Skeletal muscle tissue (tissue), 4 donors: ENCODE data around the gene RIPPLY1. TPM values are rescaled to one million over a fixed set of nuclear protein-coding genes. Genes with fewer than 3 reads are reported as not detected.

Experiments
- H3K27ac ChIP-seq: one replicate; pipeline ENCODE4 v1.7.0; 2013; ENCODE audit warnings: mild to moderate bottlenecking, low read depth, low read length, inconsistent platforms
- H3K27me3 ChIP-seq, 3 donors: one replicate each; pipeline ENCODE4 v1.7.0; 2013; ENCODE audit warnings: low read length in 3 of 3; ENCODE audit not compliant: control insufficient read depth in 3 of 3, insufficient read depth in 3 of 3
- H3K36me3 ChIP-seq, 3 donors: one replicate each; pipeline ENCODE4 v1.7.0; 2013; ENCODE audit warnings: low read length in 3 of 3; ENCODE audit not compliant: control insufficient read depth in 3 of 3, insufficient read depth in 3 of 3
- H3K4me1 ChIP-seq, 3 donors: one replicate each; pipeline ENCODE4 v1.7.0; 2013; ENCODE audit warnings: low read length in 3 of 3, mild to moderate bottlenecking in 3 of 3; ENCODE audit not compliant: control insufficient read depth in 3 of 3, insufficient read depth in 3 of 3
- H3K4me3 ChIP-seq, 3 donors: one replicate each; pipeline ENCODE4 v1.7.0; 2013; ENCODE audit warnings: low read length in 3 of 3
- H3K9ac ChIP-seq, 3 donors: one replicate each; pipeline ENCODE4 v1.7.0; 2013; ENCODE audit warnings: low read length in 3 of 3, mild to moderate bottlenecking in 3 of 3, moderate library complexity in 2 of 3, low read depth in 1 of 3
- H3K9me3 ChIP-seq, 3 donors: one replicate each; pipeline ENCODE4 v1.7.0; 2013; ENCODE audit warnings: low read length in 3 of 3; ENCODE audit not compliant: control insufficient read depth in 3 of 3
- total RNA-seq: library from RNA; depleted of rRNA; stranded (reverse); fragments of >200 nt; gene quantifications from one replicate; pipeline ENCODE4 v1.2.3, GENCODE V29; 2014
- donor health status: Osteomylitis.

RIPPLY1 gene, protein sequence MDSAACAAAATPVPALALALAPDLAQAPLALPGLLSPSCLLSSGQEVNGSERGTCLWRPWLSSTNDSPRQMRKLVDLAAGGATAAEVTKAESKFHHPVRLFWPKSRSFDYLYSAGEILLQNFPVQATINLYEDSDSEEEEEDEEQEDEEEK
- not detected for total RNA-seq

DNA sequence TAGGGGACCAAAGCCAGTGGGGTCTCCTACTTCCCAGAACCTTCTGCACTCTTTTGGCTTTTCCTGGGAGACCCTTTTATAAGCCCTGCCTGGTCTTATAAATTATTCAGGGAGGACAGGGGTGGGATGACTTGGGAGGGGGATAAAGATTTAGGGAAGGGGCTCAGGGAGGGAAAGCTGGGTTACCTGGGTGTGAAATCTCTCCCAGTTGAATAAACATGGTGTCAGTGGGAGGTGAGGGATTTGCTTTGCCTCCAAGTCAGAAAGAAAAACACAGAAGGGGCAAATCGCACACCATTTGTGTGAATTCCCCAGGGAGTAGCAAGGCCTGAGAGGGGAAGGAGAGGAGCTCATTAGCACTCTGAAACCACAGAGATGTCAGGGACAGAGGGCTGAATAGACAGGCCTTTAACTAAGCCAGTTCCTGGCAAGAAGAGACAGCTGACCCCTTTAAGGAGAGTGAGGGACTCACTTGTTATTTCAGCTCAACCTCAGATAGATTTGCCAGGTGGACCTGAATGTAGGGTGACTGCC lies at the start of gene RIPPLY1:
TSS of gene RIPPLY1 (minus strand) at position 51 of the 534 bp plus-strand sequence. CDS start 54 bp downstream, outside the sequence.
- peaks cover 6 to 39% (median 18%) of the 10 kb centered on the region in 3 donors for H3K4me1 ChIP-seq
- H3K27me3 ChIP-seq = no peaks in the 10 kb centered on the region
- H3K4me3 ChIP-seq = no peak within 1 kb of the TSS
- no peaks in the 10 kb centered on the region for H3K9me3 ChIP-seq
- H3K36me3 ChIP-seq = no peaks in the 10 kb centered on the region
- H3K27ac ChIP-seq = peak within 1 kb of the TSS; percentile 84
- H3K9ac ChIP-seq = peak within 1 kb of the TSS in 2 of 3 donors; percentile 39 to 45

DNA sequence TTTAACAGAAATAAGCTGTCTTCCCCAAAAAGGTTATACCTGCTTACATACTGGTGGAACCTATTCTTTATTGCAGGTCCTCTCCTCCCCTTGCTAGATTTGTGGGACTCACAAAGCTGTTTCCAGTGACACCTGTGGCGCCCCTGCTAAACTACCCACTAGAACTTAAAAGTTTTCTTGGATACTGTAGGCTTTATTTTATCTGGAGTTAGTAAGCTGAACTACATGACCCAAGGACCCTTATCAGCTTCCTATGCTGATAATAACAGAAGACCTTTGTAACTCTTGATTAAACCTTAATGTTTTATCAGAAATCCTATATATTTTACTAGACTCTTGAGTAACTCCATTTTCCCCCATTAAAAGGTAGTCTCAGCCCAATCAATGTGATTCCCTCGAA lies 49.4 kb upstream of the RIPPLY1 start:
- Histone ChIP-seq H3K4me3 (no peak overlapping the region), H3K27ac (no peak overlapping the region), H3K9me3 (no peaks in the 10 kb centered on the region), H3K36me3 (peaks cover 0 to 2% (median under 1%) of the 10 kb centered on the region in 3 donors), H3K27me3 (no peaks in the 10 kb centered on the region), H3K9ac (no peak overlapping the region), H3K4me1 (peaks cover 0 to 6% (median 0%) of the 10 kb centered on the region in 3 donors)

DNA sequence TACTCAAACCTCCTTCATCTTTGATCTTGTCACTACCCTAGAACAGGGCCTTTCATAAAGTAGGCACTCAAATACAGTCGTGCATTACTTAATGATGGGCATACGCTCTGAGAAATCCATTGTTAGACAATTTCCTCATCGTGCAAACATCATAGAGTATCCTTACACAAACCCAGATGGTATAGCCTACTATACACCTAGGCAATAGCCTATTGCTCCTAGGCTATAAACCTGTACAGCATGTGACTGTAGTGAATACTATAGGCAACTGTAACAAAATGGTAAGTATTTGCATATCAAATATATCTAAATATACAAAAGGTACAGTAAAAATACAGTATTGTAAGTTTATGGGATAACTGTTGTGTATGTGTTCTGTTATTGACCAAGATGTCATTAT lies 48.9 kb upstream of the RIPPLY1 start:
- H3K9me3 ChIP-seq = no peaks in the 10 kb centered on the region

DNA sequence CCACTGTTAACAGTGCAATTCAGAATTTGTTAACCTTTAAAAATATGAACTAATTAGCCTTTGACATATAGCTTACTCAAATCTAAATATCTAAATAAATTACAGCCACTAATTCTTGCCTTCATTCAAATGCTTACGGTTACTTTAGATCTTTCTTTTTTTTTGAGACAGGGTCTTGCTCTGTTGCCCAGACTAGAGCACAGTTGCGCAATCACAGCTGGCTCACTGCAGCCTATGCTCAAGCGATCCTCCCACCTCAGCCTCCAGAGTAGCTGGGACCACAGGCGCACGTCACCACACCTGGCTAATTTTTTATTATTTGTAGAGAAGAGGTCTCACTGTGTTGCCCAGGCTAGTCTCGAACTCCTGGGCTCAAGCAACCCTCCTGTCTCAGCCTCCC lies 48.1 kb upstream of the RIPPLY1 start:
- Histone ChIP-seq H3K27me3 (no peaks in the 10 kb centered on the region), H3K36me3 (peaks cover 0 to 2% (median 0%) of the 10 kb centered on the region in 3 donors), H3K9me3 (no peaks in the 10 kb centered on the region), H3K4me3 (no peak overlapping the region), H3K9ac (no peak overlapping the region), H3K27ac (no peak overlapping the region), H3K4me1 (peaks cover 0 to 6% (median 0%) of the 10 kb centered on the region in 3 donors)

More for the DNA sequence above, 48.9 kb upstream of the RIPPLY1 start:
- H3K9ac ChIP-seq = no peak overlapping the region
- peaks cover 0 to 2% (median 0%) of the 10 kb centered on the region in 3 donors for H3K36me3 ChIP-seq
- H3K27me3 ChIP-seq = no peaks in the 10 kb centered on the region
- H3K4me1 ChIP-seq = peaks cover 0 to 6% (median 0%) of the 10 kb centered on the region in 3 donors
- no peak overlapping the region for H3K27ac ChIP-seq
- H3K4me3 ChIP-seq = no peak overlapping the region

DNA sequence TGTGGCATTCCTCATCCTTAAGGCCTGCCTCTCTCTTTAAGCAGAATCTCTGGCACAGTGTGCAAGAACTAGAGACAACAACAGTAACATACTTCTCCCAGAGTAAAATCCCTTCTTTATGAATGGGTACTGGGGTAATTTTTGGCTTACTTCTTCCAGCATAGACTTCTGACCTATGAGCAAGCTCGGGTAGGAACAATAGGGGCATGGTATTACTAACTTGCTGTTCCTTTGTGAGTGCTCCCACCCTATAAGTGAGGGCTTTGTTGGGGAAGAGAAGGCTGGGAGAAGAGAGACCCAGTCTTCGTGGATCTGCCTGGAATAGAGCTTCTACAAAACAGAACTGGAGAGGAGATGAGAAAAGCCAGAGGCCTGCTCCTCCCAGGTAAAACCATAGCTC lies 47.2 kb upstream of the RIPPLY1 start:
- Histone ChIP-seq H3K9me3 (no peaks in the 10 kb centered on the region), H3K27me3 (no peaks in the 10 kb centered on the region), H3K9ac (no peak overlapping the region), H3K36me3 (peaks cover 0 to 2% (median 0%) of the 10 kb centered on the region in 3 donors), H3K4me3 (no peak overlapping the region), H3K27ac (no peak overlapping the region), H3K4me1 (peaks cover 0 to 3% (median 0%) of the 10 kb centered on the region in 3 donors)

DNA sequence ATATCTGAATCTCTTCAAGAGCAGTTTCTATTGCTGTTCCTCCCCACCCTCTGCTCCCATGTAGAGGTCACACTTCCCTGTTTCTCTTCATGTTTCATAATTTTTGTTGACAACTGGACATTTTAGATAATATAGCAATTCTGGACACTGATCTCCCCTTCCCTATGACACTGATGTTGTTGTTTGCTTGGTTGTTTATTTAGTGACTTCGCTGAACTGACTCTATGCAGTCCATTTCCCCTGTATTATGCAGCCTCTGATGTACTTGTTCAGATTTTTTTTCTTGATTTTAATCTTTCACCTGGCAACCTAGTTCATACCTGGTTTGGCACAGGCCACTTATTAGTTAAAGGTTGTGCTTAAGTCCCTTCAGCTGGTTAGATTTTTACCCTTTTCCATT lies 46.2 kb upstream of the RIPPLY1 start:
- Histone ChIP-seq H3K36me3 (peaks cover 0 to 2% (median 0%) of the 10 kb centered on the region in 3 donors), H3K27me3 (no peaks in the 10 kb centered on the region), H3K27ac (no peak overlapping the region), H3K9me3 (no peaks in the 10 kb centered on the region), H3K9ac (no peak overlapping the region), H3K4me1 (no peaks in the 10 kb centered on the region), H3K4me3 (no peak overlapping the region)

DNA sequence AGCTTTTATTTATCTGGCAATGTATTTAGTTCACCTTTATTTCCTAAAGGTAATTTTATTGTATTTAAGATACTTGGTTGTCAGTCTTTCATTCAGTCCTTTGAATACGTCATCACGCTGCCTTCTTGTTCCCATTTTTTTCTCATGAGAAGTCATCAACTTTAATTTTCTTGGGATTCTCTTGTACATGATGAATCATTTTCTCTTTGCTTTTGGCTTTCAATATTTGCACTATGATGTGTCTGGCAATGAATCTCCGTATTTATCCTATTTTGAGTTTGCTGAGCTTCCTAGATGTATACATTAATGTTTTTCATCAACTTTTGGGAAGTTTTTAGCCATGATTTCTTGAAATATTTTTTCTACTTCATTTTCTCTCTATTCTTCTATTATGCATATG lies 45.5 kb upstream of the RIPPLY1 start:
- H3K4me3 ChIP-seq = no peak overlapping the region
- peaks cover 0 to 2% (median 0%) of the 10 kb centered on the region in 3 donors for H3K36me3 ChIP-seq
- H3K27ac ChIP-seq = no peak overlapping the region
- H3K27me3 ChIP-seq = no peaks in the 10 kb centered on the region
- no peaks in the 10 kb centered on the region for H3K9me3 ChIP-seq
- H3K4me1 ChIP-seq = no peaks in the 10 kb centered on the region
- H3K9ac ChIP-seq = no peak overlapping the region

DNA sequence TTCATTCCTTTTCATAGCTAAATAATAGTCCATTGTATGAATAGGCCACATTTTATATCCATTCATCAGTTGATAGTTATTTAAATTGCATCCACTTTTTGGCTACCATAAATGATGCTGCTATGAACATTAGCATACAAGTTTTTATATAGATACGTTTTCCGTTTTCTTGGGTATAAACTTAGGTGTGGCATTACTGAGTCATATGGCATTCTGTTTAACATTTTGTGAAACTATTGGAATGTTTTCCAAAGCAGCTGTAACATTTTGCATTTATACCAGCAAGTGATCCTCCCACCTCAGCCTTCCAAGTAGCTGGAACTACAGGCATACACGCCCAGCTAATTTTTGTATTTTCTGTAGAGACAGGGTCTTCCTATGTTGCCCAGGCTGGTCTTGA lies 43.3 kb upstream of the RIPPLY1 start:
- no peak overlapping the region for H3K4me3 ChIP-seq
- no peaks in the 10 kb centered on the region for H3K9me3 ChIP-seq
- H3K27ac ChIP-seq = no peak overlapping the region
- peaks cover 0 to 6% (median 0%) of the 10 kb centered on the region in 3 donors for H3K36me3 ChIP-seq
- no peaks in the 10 kb centered on the region for H3K27me3 ChIP-seq
- H3K4me1 ChIP-seq = no peaks in the 10 kb centered on the region
- H3K9ac ChIP-seq = no peak overlapping the region

DNA sequence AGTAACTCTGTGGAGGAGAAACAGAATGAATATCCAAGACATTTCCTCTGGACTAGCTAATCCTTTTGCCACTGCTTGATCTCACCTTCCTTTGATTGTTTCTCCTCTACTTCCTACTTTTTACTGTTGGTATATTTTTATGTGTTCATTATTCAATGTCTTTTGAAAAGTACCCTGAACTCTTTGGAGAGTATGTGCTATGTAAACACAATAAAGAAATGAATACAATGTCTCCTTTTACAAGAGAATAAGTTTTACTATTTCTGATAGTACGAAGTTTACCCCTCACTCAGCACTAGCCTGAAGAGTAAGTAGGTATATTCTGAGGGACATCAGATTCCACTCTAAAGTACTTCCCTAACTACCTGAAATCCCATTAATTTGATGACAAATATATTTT lies 36.9 kb upstream of the RIPPLY1 start:
- H3K36me3 ChIP-seq = peaks cover 0 to 4% (median 0%) of the 10 kb centered on the region in 3 donors
- no peaks in the 10 kb centered on the region for H3K9me3 ChIP-seq
- peaks cover 0 to 6% (median 0%) of the 10 kb centered on the region in 3 donors for H3K27me3 ChIP-seq
- no peaks in the 10 kb centered on the region for H3K4me1 ChIP-seq
- H3K9ac ChIP-seq = no peak overlapping the region
- H3K27ac ChIP-seq = no peak overlapping the region
- H3K4me3 ChIP-seq = no peak overlapping the region

DNA sequence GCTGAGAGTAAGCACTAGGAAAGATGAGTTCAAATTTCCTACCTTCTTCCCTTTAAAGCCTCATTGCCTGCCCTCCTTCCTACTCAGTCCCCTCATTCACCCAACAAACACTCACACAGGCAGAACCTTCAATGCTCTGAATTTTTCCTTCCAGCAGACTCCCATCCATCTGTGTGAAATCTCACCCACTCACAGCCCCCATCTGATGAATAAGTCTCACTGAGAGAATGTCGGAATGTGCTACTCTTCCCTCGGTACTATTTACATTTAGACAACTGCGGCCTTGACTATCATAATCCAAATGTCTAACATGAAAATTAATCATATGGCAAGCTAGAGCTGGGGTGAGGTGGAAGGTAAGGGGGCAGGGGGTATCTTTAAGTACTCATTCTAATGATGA lies 36.4 kb upstream of the RIPPLY1 start:
- Histone ChIP-seq H3K9ac (no peak overlapping the region), H3K27me3 (peaks cover 0 to 6% (median 0%) of the 10 kb centered on the region in 3 donors), H3K4me3 (no peak overlapping the region), H3K36me3 (peaks cover 0 to 4% (median 0%) of the 10 kb centered on the region in 3 donors), H3K9me3 (no peaks in the 10 kb centered on the region), H3K27ac (no peak overlapping the region), H3K4me1 (no peaks in the 10 kb centered on the region)
